ENCODE measurements around the gene CSH1.
A peak's percentile ranks its signal among the peaks of the same experiment; 100 is the strongest.
"Not testable (repeated sequence)": the region's sequence is repeated elsewhere in the genome, so short reads cannot be mapped to it uniquely, and the experiment has no call there.

CSH1 gene

GRCh38 chr17:63932721-63933120 is 36.3 kb upstream of the CSH1 start:
- Mint-ChIP-seq H3K27me3 (no peaks in the 10 kb centered on the region), H3K4me1 (ENCODE audit: low read depth) (peaks cover 17% of the 10 kb centered on the region), H3K36me3 (no peaks in the 10 kb centered on the region), H3K4me3 (peak overlapping the region; percentile 94), H3K27ac (peak overlapping the region; percentile 46), H3K9me3 (ENCODE audit: low read depth) (no peaks in the 10 kb centered on the region)

- no peaks in the 10 kb centered on the region for H3K9me3 Mint-ChIP-seq (ENCODE audit: low read depth)
- no peaks in the 10 kb centered on the region for H3K36me3 Mint-ChIP-seq
- peaks cover 17% of the 10 kb centered on the region for H3K4me1 Mint-ChIP-seq (ENCODE audit: low read depth)
- H3K4me3 Mint-ChIP-seq = peak within 1 kb of the TSS; percentile 94
- H3K27ac Mint-ChIP-seq = peak within 1 kb of the TSS; percentile 92
- no peaks in the 10 kb centered on the region for H3K27me3 Mint-ChIP-seq
Observed at GRCh38 chr17:63931981-63932561, 35.7 kb upstream of the CSH1 start, which contains the start of gene CD79B. TSS of gene CD79B (minus strand) at chr17:63932331. CDS start at chr17:63932261, 70 bp downstream.

- Mint-ChIP-seq H3K4me3 (peak overlapping the region; percentile 94), H3K27me3 (no peaks in the 10 kb centered on the region), H3K9me3 (ENCODE audit: low read depth) (no peaks in the 10 kb centered on the region), H3K36me3 (no peaks in the 10 kb centered on the region), H3K27ac (peak overlapping the region; percentile 92), H3K4me1 (ENCODE audit: low read depth) (peaks cover 17% of the 10 kb centered on the region)
Observed at GRCh38 chr17:63930951-63931575, 34.7 kb upstream of the CSH1 start.

GRCh38 chr17:63929860-63930766 is 33.7 kb upstream of the CSH1 start:
- peaks cover 17% of the 10 kb centered on the region for H3K4me1 Mint-ChIP-seq (ENCODE audit: low read depth)
- H3K9me3 Mint-ChIP-seq (ENCODE audit: low read depth) = no peaks in the 10 kb centered on the region
- H3K27me3 Mint-ChIP-seq = no peaks in the 10 kb centered on the region
- no peak overlapping the region for H3K27ac Mint-ChIP-seq
- H3K4me3 Mint-ChIP-seq = peak overlapping the region; percentile 32
- no peaks in the 10 kb centered on the region for H3K36me3 Mint-ChIP-seq

- H3K27ac Mint-ChIP-seq = no peak overlapping the region
- no peaks in the 10 kb centered on the region for H3K27me3 Mint-ChIP-seq
Observed at GRCh38 chr17:63928966-63929695, 32.8 kb upstream of the CSH1 start.

GRCh38 chr17:63928172-63928666 is 31.8 kb upstream of the CSH1 start:
- Mint-ChIP-seq H3K9me3 (ENCODE audit: low read depth) (no peaks in the 10 kb centered on the region), H3K27ac (no peak overlapping the region), H3K4me1 (ENCODE audit: low read depth) (peaks cover 17% of the 10 kb centered on the region), H3K4me3 (no peak overlapping the region), H3K27me3 (no peaks in the 10 kb centered on the region), H3K36me3 (no peaks in the 10 kb centered on the region)

More at GRCh38 chr17:63928966-63929695, 32.8 kb upstream of the CSH1 start:
- Mint-ChIP-seq H3K36me3 (no peaks in the 10 kb centered on the region), H3K4me1 (ENCODE audit: low read depth) (peaks cover 17% of the 10 kb centered on the region), H3K9me3 (ENCODE audit: low read depth) (no peaks in the 10 kb centered on the region), H3K4me3 (peak overlapping the region; percentile 31)

- Mint-ChIP-seq H3K4me3 (no peak overlapping the region), H3K27me3 (no peaks in the 10 kb centered on the region), H3K4me1 (ENCODE audit: low read depth) (peaks cover 16% of the 10 kb centered on the region), H3K36me3 (no peaks in the 10 kb centered on the region), H3K27ac (no peak overlapping the region), H3K9me3 (ENCODE audit: low read depth) (no peaks in the 10 kb centered on the region)
Observed at GRCh38 chr17:63927464-63928171, 31.2 kb upstream of the CSH1 start.

- Mint-ChIP-seq H3K4me1 (ENCODE audit: low read depth) (peaks cover 6% of the 10 kb centered on the region), H3K27ac (no peak overlapping the region), H3K27me3 (no peaks in the 10 kb centered on the region), H3K4me3 (no peak overlapping the region), H3K9me3 (ENCODE audit: low read depth) (no peaks in the 10 kb centered on the region), H3K36me3 (no peaks in the 10 kb centered on the region)
Observed at GRCh38 chr17:63926164-63926563, 29.8 kb upstream of the CSH1 start.

- Mint-ChIP-seq H3K36me3 (no peaks in the 10 kb centered on the region), H3K27ac (no peak overlapping the region), H3K4me1 (ENCODE audit: low read depth) (peaks cover 1% of the 10 kb centered on the region), H3K4me3 (no peak overlapping the region), H3K9me3 (ENCODE audit: low read depth) (no peaks in the 10 kb centered on the region), H3K27me3 (no peaks in the 10 kb centered on the region)
Observed at GRCh38 chr17:63925615-63926014, 29.2 kb upstream of the CSH1 start.

GRCh38 chr17:63922402-63922801 is 26.0 kb upstream of the CSH1 start:
- not testable (repeated sequence) for H3K36me3 Mint-ChIP-seq; H3K27ac Mint-ChIP-seq; H3K27me3 Mint-ChIP-seq; H3K4me3 Mint-ChIP-seq; H3K9me3 Mint-ChIP-seq (ENCODE audit: low read depth); H3K4me1 Mint-ChIP-seq (ENCODE audit: low read depth)

GRCh38 chr17:63920779-63921178 is 24.4 kb upstream of the CSH1 start:
- not testable (repeated sequence) for H3K9me3 Mint-ChIP-seq (ENCODE audit: low read depth); H3K36me3 Mint-ChIP-seq; H3K27ac Mint-ChIP-seq; H3K27me3 Mint-ChIP-seq; H3K4me3 Mint-ChIP-seq; H3K4me1 Mint-ChIP-seq (ENCODE audit: low read depth)

- H3K36me3 Mint-ChIP-seq; H3K27ac Mint-ChIP-seq; H3K4me3 Mint-ChIP-seq; H3K27me3 Mint-ChIP-seq; H3K9me3 Mint-ChIP-seq (ENCODE audit: low read depth); H3K4me1 Mint-ChIP-seq (ENCODE audit: low read depth): not testable (repeated sequence)
Observed at GRCh38 chr17:63920050-63920449, 23.7 kb upstream of the CSH1 start.

- no peak overlapping the region for H3K4me3 Mint-ChIP-seq
Observed at GRCh38 chr17:63919311-63919723, 22.9 kb upstream of the CSH1 start.

GRCh38 chr17:63918789-63919305 is 22.5 kb upstream of the CSH1 start, which contains the start of gene GH1:
TSS of gene GH1 (minus strand) at chr17:63918839. CDS start at chr17:63918776, 63 bp downstream.
- H3K27me3 Mint-ChIP-seq; H3K36me3 Mint-ChIP-seq; H3K27ac Mint-ChIP-seq; H3K4me3 Mint-ChIP-seq; H3K9me3 Mint-ChIP-seq (ENCODE audit: low read depth); H3K4me1 Mint-ChIP-seq (ENCODE audit: low read depth): not testable (repeated sequence)

More at GRCh38 chr17:63919311-63919723, 22.9 kb upstream of the CSH1 start:
- Mint-ChIP-seq H3K36me3 (no peaks in the 10 kb centered on the region), H3K4me1 (ENCODE audit: low read depth) (peaks cover 5% of the 10 kb centered on the region), H3K27ac (no peak overlapping the region), H3K27me3 (peaks cover 2% of the 10 kb centered on the region), H3K9me3 (ENCODE audit: low read depth) (no peaks in the 10 kb centered on the region)

Measured in activated naive CD8-positive, alpha-beta T cell (primary cell).